ENCODE measurements around the gene TBATA.

TBATA gene

GRCh38 chr10:70782746-70783680 is 2.2 kb downstream of the TBATA start:
- TF ChIP-seq SIN3A (IDR thresholded peaks at IDR 0.05; ENCODE audit: borderline replicate concordance, insufficient read depth, low read length) = no peak
- TF ChIP-seq REST (IDR thresholded peaks at IDR 0.05; ENCODE audit: insufficient read depth in 1 of 2, low read depth in 2 of 2, low read length in 2 of 2) = no peak
- TF ChIP-seq TAF1 (IDR thresholded peaks at IDR 0.05; ENCODE audit: borderline replicate concordance, insufficient read depth, low read length) = no peak
- TF ChIP-seq FOXP2 (optimal IDR thresholded peaks at IDR 0.05; ENCODE audit: borderline replicate concordance, extremely low read depth, extremely low read length, insufficient read depth) = no peak
- TF ChIP-seq POLR2AphosphoS5 (IDR thresholded peaks at IDR 0.05; ENCODE audit: low read depth, low read length) = no peak

GRCh38 chr10:70782086-70782745 is 3.0 kb downstream of the TBATA start:
- no peak for TF ChIP-seq SIN3A (IDR thresholded peaks at IDR 0.05; ENCODE audit: borderline replicate concordance, insufficient read depth, low read length)
- TF ChIP-seq REST (IDR thresholded peaks at IDR 0.05; ENCODE audit: insufficient read depth in 1 of 2, low read depth in 2 of 2, low read length in 2 of 2) = no peak
- no peak for TF ChIP-seq TAF1 (IDR thresholded peaks at IDR 0.05; ENCODE audit: borderline replicate concordance, insufficient read depth, low read length)
- no peak for TF ChIP-seq POLR2AphosphoS5 (IDR thresholded peaks at IDR 0.05; ENCODE audit: low read depth, low read length)
- TF ChIP-seq FOXP2 (optimal IDR thresholded peaks at IDR 0.05; ENCODE audit: borderline replicate concordance, extremely low read depth, extremely low read length, insufficient read depth) = no peak

GRCh38 chr10:70781461-70782051 is 3.6 kb downstream of the TBATA start:
- TF ChIP-seq POLR2AphosphoS5 (IDR thresholded peaks at IDR 0.05; ENCODE audit: low read depth, low read length) = no peak
- no peak for TF ChIP-seq FOXP2 (optimal IDR thresholded peaks at IDR 0.05; ENCODE audit: borderline replicate concordance, extremely low read depth, extremely low read length, insufficient read depth)
- no peak for TF ChIP-seq REST (IDR thresholded peaks at IDR 0.05; ENCODE audit: insufficient read depth in 1 of 2, low read depth in 2 of 2, low read length in 2 of 2)
- TF ChIP-seq SIN3A (IDR thresholded peaks at IDR 0.05; ENCODE audit: borderline replicate concordance, insufficient read depth, low read length) = no peak
- TF ChIP-seq TAF1 (IDR thresholded peaks at IDR 0.05; ENCODE audit: borderline replicate concordance, insufficient read depth, low read length) = no peak

- TF ChIP-seq SIN3A (IDR thresholded peaks at IDR 0.05; ENCODE audit: borderline replicate concordance, insufficient read depth, low read length) = no peak
- no peak for TF ChIP-seq POLR2AphosphoS5 (IDR thresholded peaks at IDR 0.05; ENCODE audit: low read depth, low read length)
- no peak for TF ChIP-seq FOXP2 (optimal IDR thresholded peaks at IDR 0.05; ENCODE audit: borderline replicate concordance, extremely low read depth, extremely low read length, insufficient read depth)
- TF ChIP-seq TAF1 (IDR thresholded peaks at IDR 0.05; ENCODE audit: borderline replicate concordance, insufficient read depth, low read length) = no peak
- no peak for TF ChIP-seq REST (IDR thresholded peaks at IDR 0.05; ENCODE audit: insufficient read depth in 1 of 2, low read depth in 2 of 2, low read length in 2 of 2)
Measured at GRCh38 chr10:70780772-70781171, 4.4 kb downstream of the TBATA start.

All from PFSK-1 (cell line).